22Rv1 (cell line): ENCODE measurements around the gene GPR68.

Source experiments
- H3K27ac ChIP-seq: fragments of 450-650 bp; 2 replicates; pipeline ENCODE4 v1.5.1; 2017
- ZFX ChIP-seq: fragments of 450-650 bp; IDR thresholded peaks from 2 replicates; pipeline ENCODE4 v1.6.1; 2017; ENCODE audit warnings: antibody characterized with exemption, borderline replicate concordance
- TF ChIP-seq, protein P1 (sequence below): fragments of 450-650 bp; IDR thresholded peaks from 2 replicates; pipeline ENCODE4 v1.5.1; 2017; ENCODE audit warnings: mild to moderate bottlenecking

Gene GPR68

DNA sequence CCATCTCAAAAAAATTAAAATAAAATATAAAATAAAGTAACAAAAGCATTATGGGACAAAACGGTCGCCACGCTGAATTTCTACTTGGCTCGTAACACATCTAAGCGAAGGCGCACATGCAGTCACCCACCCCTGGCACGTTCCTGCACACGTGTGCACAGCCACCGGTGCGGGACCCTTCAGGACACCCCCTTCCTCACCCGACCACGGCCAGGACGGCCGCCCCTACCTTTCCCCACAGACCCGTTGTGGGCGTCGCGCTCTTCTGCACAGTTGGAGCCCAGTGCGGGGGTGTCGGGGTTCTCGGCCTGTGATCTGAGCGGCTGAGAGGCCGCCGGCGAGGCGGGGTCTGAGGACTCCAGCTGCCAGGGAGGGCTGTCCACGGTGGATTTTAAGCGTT is 44.4 kb upstream of the GPR68 start:
- no peak for TF ChIP-seq ZFX
- TF ChIP-seq, protein P1, sequence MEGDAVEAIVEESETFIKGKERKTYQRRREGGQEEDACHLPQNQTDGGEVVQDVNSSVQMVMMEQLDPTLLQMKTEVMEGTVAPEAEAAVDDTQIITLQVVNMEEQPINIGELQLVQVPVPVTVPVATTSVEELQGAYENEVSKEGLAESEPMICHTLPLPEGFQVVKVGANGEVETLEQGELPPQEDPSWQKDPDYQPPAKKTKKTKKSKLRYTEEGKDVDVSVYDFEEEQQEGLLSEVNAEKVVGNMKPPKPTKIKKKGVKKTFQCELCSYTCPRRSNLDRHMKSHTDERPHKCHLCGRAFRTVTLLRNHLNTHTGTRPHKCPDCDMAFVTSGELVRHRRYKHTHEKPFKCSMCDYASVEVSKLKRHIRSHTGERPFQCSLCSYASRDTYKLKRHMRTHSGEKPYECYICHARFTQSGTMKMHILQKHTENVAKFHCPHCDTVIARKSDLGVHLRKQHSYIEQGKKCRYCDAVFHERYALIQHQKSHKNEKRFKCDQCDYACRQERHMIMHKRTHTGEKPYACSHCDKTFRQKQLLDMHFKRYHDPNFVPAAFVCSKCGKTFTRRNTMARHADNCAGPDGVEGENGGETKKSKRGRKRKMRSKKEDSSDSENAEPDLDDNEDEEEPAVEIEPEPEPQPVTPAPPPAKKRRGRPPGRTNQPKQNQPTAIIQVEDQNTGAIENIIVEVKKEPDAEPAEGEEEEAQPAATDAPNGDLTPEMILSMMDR, result no peak
- H3K27ac ChIP-seq, result no peak overlapping the region

DNA sequence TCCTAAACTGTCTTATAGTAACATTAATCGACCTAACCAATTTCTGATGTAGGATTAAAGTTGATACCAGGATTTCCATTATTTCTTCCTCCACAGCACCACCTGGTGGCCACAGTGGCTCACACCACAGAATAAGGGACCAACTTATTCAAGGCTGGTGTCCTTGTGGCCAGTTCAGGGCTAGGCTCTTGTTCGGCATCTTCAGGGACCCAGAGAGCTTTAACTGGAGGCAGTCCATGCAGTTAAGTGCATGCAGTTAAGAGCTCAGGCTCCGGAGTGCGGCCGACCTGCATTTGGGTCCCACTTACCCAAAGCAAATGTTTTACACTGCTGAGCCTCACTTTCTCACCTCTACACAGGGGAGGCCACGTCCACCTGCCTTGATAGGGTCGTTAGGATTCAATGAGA is 42.0 kb upstream of the GPR68 start:
- H3K27ac ChIP-seq, result no peak overlapping the region
- TF ChIP-seq, protein P1, result peak; percentile 89
- TF ChIP-seq ZFX, result no peak

- no peak overlapping the region for H3K27ac ChIP-seq
- TF ChIP-seq, protein P1, result no peak
- no peak for TF ChIP-seq ZFX
Observed at GRCh38 chr14:91284791-91285548, 40.5 kb upstream of the GPR68 start.

DNA sequence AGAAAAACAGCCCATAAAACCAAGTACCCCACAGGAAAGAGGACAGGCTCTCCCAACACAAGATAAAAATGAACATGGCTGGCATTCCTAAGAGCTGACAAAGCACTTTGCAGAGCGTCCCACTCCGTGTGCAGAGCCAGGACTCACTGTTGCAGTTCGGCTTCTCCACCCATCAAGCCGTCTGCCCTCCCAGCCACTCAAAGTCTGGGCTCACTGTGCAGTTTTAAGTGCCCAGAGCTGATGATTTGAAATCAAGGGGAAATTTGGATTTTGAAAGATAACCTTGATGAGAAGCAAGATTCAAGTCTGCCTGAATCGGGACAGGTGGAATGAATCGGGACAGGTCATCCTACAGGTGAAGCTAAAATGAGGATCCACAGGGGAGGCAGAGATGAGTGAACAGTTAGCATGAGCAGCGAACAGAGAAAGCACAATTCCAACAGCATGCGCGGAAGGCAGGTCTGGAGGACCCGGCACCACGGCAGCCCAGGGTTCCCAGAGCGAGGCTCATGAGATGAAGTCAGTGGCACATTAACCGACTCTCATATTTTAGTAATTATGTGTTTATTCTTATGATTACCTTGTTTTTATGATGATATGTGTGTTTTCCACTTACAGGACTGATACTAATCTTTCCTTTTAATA is 39.8 kb upstream of the GPR68 start:
- no peak overlapping the region for H3K27ac ChIP-seq
- no peak for TF ChIP-seq ZFX
- TF ChIP-seq, protein P1, result no peak

- H3K27ac ChIP-seq, result no peak overlapping the region
- no peak for TF ChIP-seq ZFX
Observed at GRCh38 chr14:91283666-91284065, 39.2 kb upstream of the GPR68 start.

DNA sequence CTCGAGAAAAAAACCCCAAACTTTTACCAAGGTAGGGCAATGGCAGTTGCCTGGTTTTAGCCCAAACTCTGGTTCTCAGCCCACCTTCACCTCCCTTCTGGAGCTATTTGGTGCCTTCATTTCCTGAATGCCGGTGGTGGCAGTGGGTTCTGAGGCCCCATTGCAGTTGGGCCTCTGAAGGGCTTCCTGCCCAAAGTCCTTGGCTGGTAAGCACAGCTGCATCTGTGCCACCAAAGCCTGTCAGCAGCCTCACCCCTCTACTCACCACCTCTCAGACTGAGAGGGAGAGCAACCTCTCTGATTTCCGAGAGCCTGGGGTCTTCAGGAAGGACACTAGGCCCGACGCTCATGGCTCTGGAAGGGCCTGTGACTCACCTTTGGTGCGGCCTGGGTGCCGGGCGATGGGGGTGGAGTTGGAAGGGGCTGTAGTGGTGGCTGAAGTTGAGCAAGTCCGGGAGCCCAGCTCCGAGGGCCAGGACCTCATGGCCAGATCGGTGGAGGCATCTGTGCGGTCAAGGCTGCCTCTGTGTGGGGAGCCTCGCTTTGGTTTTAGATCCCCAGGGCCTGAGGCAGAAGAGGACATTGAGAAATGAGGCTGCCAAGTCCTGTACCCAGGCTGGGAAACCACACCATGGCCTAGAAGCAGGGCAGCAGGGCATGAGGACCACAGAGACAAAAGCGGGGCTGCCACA is 38.6 kb upstream of the GPR68 start:
- no peak for TF ChIP-seq ZFX
- TF ChIP-seq, protein P1, result no peak
- H3K27ac ChIP-seq, result no peak overlapping the region

DNA sequence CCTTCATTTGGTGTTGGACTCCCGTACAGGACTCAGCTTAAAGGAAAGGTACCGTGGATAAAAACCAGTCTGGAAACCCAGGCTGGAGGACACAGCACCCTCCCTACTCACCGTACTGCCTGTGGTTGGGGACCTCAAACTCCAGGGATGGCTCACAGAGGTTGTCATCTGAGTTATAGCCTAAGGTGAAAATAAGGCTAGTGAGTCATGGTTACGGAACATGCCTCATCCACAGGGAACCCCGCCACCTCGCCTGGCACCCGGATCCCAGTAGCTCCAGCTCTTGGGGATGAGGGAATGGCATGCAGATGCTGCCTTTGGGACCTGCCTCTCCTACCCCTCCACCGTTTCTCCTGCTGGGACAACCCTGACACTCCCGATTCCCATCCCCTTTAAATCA is 36.8 kb upstream of the GPR68 start:
- no peak overlapping the region for H3K27ac ChIP-seq
- TF ChIP-seq, protein P1, result no peak
- TF ChIP-seq ZFX, result no peak
